HG03342 (cell line): ENCODE results near the gene SVEP1.
"Not testable (repeated sequence)": the region's sequence is repeated elsewhere in the genome, so short reads cannot be mapped to it uniquely, and the experiment has no call there.

ENCODE experiments used
- ATAC-seq: cut with Tn5 transposase; IDR thresholded peaks from one replicate; pipeline ENCODE4 v1.9.1; 2021; ENCODE audit warnings: mild to moderate bottlenecking, moderate library complexity; ENCODE audit not compliant: unreplicated experiment

SVEP1 gene

DNA sequence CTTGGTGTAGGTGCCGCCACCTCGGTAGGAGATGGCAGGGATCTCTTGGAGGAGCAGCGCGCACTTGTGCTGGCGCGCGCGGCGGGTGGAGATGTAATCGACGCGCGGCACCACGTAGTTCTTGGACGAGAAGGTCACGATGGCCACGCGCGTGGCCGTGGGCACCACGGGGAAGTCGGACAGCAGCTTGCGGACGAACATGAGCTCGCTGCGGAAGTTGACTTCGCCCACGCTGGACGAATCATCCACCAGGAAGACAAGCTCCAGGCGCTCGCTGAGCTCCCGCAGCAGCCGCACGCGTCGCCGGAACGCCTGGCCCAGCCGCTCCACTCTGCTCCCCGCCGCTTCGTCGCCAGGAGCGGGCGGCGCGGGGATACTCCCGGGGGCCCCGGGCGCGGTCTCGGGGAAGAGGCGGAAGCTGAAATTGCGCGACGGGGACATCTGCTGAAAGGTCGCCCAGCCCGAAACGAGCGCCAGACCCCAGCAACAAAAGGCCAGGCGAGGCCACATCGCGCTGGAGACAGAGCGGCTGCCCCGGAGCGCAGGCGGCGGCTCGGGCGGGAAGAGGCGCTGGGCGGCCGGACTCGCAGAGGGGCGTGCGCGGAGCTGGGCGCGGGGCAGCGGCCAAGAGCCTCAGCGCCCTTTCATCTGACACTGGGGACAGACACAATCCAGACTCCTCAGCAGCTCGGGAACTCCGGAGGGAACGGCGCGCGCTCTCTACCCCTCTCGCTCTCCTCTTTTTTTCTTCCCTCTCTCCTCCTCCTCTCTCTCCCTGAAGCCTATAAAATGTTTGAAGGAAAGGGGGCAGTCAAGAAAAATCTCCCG lies at the start of gene SVEP1:
SVEP1 (minus strand) TSS at position 708 of the 828 bp plus-strand sequence; CDS start at position 510, 198 bp downstream.
- no peak for ATAC-seq

DNA sequence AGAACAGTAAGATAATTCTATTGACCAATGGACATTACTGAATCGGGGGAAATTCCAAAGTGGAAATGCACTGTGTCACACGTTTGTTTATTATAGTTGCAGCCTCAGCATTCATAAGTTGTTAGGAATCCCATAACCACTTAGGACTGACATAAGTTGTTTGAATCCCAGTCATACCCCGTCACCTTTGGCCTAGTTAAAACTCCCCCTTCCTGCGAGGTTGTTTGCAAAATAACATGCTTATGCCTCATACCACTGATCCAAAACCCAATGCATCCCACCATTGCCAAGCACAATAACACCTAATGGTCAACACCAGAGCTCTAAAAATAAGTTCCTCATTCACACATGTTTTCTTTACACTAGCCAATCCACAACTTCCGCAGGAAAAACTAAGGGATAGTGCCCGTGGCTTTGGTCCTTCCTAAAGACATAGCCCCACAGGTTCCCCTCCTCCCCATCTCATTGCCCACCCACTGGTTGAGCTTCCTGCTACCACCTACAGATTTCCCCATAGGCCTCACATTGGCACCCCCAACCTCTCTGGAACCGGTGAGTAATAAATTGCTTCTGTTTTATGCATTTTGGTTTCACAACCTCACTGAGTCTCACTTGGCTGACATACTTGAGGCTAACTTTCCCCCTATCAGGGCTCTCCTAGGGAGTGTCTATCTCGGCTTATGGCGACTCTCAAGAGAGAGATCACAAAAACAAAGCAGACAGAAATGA lies 46.7 kb upstream of the SVEP1 start:
- ATAC-seq, result peak; percentile 98

GRCh38 chr9:110623462-110624025 lies 44.0 kb upstream of the SVEP1 start:
- ATAC-seq, result peak; percentile 36

GRCh38 chr9:110622368-110622767 lies 42.8 kb upstream of the SVEP1 start:
- ATAC-seq, result no peak

- no peak for ATAC-seq
Observed at GRCh38 chr9:110620726-110621125, 41.2 kb upstream of the SVEP1 start.

- no peak for ATAC-seq
Observed at GRCh38 chr9:110619831-110620230, 40.3 kb upstream of the SVEP1 start.

- ATAC-seq, result no peak
Observed at GRCh38 chr9:110615498-110615897, 36.0 kb upstream of the SVEP1 start.

DNA sequence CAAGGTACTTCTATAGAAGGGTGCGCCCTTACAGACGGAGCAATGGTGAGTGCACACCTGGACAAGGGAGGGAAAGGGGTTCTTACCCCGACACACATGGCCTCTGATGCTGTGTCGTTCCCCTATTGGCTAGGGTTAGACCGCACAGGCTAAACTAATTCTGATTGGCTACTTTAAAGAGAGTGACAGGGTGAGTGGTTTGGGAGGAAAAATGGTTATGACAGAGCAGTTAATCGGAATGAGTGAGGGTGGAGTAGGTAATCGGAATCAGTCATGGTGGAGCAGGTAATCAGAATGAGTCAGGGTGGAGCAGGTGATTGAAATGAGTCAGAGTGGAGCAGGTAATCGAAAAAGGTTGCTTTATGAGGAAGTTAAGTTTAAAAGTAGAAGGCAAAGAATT lies 35.0 kb upstream of the SVEP1 start:
- not testable (repeated sequence) for ATAC-seq

DNA sequence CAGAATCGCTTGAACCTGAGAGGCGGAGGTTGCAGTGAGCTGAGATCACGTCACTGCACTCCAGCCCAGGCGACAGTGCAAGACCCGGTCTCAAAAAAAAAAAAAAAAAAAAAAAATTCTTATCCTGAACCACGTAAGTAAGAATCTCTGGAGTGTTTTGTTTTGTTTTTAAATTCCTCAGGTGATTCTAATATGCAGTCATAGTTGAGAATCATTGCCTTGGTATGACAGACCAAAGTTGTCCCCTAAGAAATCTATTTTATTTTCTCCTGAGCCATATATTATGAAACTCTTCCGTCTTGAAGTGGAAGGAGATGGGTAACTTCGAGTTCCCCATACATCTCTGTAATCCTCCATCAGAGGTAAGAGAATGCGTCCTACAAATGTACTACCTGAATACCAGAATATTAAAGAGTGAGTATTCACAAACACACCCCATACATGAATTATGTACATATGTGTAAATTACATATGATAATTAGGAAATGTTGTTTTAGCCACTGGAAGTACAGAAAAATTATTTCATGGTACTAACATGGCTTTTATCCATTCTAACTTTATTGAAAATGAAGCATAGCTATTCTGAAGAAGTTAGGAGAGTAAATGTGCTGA lies 26.7 kb upstream of the SVEP1 start:
- ATAC-seq, result no peak

GRCh38 chr9:110605565-110605964 lies 26.0 kb upstream of the SVEP1 start:
- ATAC-seq, result no peak

DNA sequence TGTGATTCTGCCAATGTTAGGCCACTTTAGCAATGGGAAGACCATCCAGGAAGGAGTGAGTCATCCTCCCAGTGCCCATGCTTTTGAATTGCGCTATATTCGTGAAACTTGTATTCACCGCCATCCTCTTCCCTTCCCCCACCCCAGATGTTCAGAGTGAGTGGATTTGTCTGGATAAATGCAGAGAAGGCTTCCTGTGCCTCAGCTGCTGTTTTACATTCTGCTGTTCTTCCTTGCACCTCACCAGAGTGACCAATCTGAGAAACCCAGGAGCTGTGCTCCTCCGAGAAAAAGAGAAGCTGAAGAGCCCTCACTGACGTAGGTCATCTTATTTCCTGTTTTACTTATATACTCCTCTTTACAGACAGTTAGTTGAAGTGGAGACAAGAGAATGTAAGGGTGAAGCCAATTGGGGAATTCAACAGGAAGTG lies 24.6 kb upstream of the SVEP1 start:
- no peak for ATAC-seq

GRCh38 chr9:110602281-110602680 lies 22.7 kb upstream of the SVEP1 start:
- no peak for ATAC-seq

DNA sequence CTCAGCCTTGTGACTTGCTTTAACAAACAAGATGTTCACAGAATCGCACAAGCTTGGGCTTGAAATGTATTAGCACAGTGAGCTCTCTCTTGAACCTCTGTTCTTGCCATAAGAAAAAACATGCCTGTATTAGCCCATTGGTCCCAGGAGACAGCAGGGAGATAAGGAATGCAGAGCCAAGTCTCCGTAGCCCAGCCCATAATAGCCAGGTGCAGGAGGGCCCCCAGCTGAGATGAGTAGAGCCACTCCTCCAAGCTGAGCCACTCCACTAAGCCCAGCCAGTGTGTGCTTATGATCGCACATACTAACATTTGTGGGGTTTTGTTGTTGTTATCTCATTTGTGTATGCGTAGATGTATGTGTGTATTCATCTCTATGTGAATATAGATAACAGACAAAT lies 21.6 kb upstream of the SVEP1 start:
- ATAC-seq, result no peak

GRCh38 chr9:110599468-110599867 lies 19.9 kb upstream of the SVEP1 start:
- ATAC-seq, result no peak

DNA sequence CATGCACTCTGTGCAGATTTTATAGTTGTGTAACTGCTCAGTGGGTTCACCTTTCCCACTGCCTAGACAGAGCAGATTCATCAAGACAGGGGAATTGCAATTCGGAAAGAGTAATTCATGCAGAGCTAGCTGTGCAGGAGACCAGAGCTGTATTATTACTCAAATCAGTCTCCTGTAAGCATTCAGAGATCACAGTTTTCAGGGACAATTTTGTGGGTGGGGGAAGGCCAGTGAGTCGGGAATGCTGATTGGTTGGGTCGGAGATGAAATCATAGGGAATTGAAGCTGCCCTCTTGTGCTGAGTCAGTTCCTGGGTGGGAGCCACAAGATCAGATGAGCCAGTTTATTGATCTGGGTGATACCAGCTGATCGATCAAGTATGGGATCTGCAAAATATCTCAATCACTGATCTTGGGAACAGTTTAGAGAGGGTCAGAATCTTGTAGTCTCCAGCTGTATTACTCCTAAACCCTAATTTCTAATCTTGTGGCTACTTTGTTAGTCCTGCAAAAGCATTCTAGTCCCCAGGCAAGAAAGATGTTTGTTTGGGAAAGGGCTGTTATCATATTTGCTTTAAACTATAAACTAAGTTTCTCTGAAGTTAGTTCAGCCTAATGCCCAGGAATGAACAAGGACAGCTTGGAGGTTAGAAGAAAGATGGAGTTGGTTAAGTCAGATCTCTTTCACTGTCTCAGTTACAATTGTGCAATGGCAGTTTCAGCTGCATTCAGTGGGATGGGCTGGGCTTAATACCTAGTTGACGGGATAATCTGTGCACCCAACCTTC lies 12.7 kb upstream of the SVEP1 start:
- no peak for ATAC-seq

DNA sequence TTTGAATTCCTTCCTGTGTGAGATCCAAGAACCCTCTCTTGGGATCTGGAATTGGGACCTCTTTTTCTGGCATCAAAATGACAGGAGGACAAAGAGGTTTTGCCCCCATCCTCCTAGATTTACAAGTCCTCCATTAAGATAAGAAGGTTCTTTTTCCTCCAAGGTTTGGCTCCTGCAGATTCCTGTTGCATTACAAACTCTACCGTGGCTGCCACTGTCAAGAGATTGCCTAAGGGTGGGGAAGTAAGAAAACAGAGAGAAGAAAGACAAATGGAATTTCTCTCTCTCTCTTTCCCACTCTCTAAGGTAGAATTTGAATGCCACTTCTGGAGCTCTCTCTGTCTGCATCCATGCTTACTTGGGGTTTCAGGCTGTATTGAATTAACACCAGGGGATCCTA lies 12.0 kb upstream of the SVEP1 start:
- ATAC-seq, result no peak

- ATAC-seq, result no peak
Observed at GRCh38 chr9:110590816-110591215, 11.3 kb upstream of the SVEP1 start.

- no peak for ATAC-seq
Observed at GRCh38 chr9:110588296-110588695, 8.8 kb upstream of the SVEP1 start.

GRCh38 chr9:110583237-110583636 lies 3.7 kb upstream of the SVEP1 start:
- ATAC-seq, result no peak

GRCh38 chr9:110582156-110582555 lies 2.6 kb upstream of the SVEP1 start:
- no peak for ATAC-seq

GRCh38 chr9:110580850-110581249 lies 1.3 kb upstream of the SVEP1 start:
- no peak for ATAC-seq
